PFSK-1 (cell line): ENCODE data around the gene CFAP20.

Experiments
- FOXP2 ChIP-seq: optimal IDR thresholded peaks from 2 replicates; pipeline ENCODE3; 2011; ENCODE audit warnings: borderline replicate concordance, control low read depth, inconsistent platforms; ENCODE audit not compliant: insufficient read depth; ENCODE audit errors: extremely low read length, extremely low read depth
- POLR2AphosphoS5 ChIP-seq: IDR thresholded peaks from 2 replicates; pipeline ENCODE4 v1.6.1; 2012; ENCODE audit warnings: low read depth, mild to moderate bottlenecking, control low read depth, low read length, moderate library complexity
- REST ChIP-seq, 2 experiments: IDR thresholded peaks; 2 replicates each; pipeline versions ENCODE4 v1.6.1 to v1.8.0; 2011 to 2012; ENCODE audit warnings: low read depth in 2 of 2, low read length in 2 of 2, control low read depth in 1 of 2, inconsistent platforms in 1 of 2, mild to moderate bottlenecking in 1 of 2, moderate library complexity in 1 of 2; ENCODE audit not compliant: insufficient read depth in 1 of 2
- SIN3A ChIP-seq: IDR thresholded peaks from 2 replicates; pipeline ENCODE4 v1.6.1; 2012; ENCODE audit warnings: mild to moderate bottlenecking, low read length, moderate library complexity, borderline replicate concordance; ENCODE audit not compliant: insufficient read depth
- TAF1 ChIP-seq: IDR thresholded peaks from 2 replicates; pipeline ENCODE4 v1.6.1; 2012; ENCODE audit warnings: low read length, control low read depth, borderline replicate concordance; ENCODE audit not compliant: insufficient read depth

The CFAP20 gene

GRCh38 chr16:58152246-58152868 lies 23.2 kb upstream of the CFAP20 start:
- TF ChIP-seq FOXP2 (no peak), POLR2AphosphoS5 (no peak), SIN3A (no peak), REST (IDR thresholded peaks at IDR 0.05; ENCODE audit: insufficient read depth in 1 of 2, low read depth in 2 of 2, low read length in 2 of 2) (no peak), TAF1 (no peak)

DNA sequence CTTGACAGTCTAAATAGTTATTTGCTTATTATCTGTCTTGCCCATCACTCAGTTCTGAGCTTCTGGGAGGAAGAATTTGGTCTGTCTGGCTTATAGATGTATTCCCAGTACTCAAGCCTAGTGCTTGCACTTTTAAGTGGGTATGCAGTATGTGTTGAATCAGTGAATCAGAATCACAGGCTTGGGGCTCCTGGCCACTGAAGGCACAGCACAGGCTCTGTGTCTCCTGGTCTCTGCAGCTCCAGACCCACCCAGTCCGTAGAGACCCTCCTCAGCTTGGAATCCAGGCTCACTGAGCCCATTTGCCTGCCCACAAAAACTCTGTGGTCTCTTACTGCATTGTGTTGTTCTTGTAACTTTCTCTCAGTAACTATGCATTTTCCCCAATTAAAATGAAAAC lies 19.3 kb upstream of the CFAP20 start:
- no peak for TF ChIP-seq SIN3A
- no peak for TF ChIP-seq REST (IDR thresholded peaks at IDR 0.05; ENCODE audit: insufficient read depth in 1 of 2, low read depth in 2 of 2, low read length in 2 of 2)
- no peak for TF ChIP-seq TAF1
- TF ChIP-seq POLR2AphosphoS5: no peak
- TF ChIP-seq FOXP2: no peak

DNA sequence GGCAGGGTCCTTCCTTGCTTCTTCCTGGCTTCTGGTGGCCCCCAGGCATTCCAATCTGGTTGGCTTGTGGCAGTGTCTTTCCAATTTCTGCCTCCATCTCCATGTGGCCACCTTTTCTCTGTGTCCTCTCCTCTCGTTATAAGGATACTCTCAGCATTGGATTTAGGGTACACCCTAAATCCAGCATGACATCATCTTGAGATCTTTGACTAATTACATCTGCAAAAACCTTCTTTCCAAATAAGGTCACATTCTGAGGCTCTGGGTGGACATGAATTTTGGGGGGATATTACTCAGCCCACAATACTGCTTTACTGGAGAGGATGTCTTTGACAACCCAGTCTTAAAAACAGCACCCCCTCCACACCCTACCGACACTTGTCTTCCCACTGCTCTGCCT lies 18.9 kb upstream of the CFAP20 start:
- TF ChIP-seq REST (IDR thresholded peaks at IDR 0.05; ENCODE audit: insufficient read depth in 1 of 2, low read depth in 2 of 2, low read length in 2 of 2) (no peak), FOXP2 (no peak), TAF1 (no peak), SIN3A (no peak), POLR2AphosphoS5 (no peak)

DNA sequence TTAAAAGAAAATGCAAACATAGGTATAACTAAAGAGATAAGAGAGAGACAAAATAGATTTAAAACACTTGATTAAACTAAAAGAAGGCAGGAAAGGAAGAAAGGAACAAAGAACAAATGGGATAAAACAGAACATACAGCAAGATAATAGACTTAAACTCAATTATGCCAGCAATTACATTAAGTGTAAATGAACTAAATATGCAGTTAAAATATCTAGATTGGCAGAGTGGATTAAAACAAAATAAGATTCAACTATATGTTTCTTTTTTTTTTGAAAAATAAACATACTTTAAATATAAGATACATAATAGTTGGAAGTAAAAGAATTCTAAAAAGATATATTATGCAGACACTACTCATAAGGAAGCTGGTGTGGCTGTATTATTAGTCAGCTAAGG lies 9.7 kb upstream of the CFAP20 start:
- no peak for TF ChIP-seq POLR2AphosphoS5
- TF ChIP-seq REST (IDR thresholded peaks at IDR 0.05; ENCODE audit: insufficient read depth in 1 of 2, low read depth in 2 of 2, low read length in 2 of 2): no peak
- TF ChIP-seq FOXP2: no peak
- TF ChIP-seq TAF1: no peak
- TF ChIP-seq SIN3A: no peak

GRCh38 chr16:58137581-58137980 lies 8.4 kb upstream of the CFAP20 start:
- TF ChIP-seq REST (IDR thresholded peaks at IDR 0.05; ENCODE audit: insufficient read depth in 1 of 2, low read depth in 2 of 2, low read length in 2 of 2): no peak
- TF ChIP-seq SIN3A: no peak
- TF ChIP-seq POLR2AphosphoS5: no peak
- no peak for TF ChIP-seq TAF1
- TF ChIP-seq FOXP2: no peak
